GM18858 (cell line): ENCODE measurements around the gene ADGRF1.
"Not testable (repeated sequence)": the region's sequence is repeated elsewhere in the genome, so short reads cannot be mapped to it uniquely, and the experiment has no call there.

Experiments used
- ATAC-seq: cut with Tn5 transposase; IDR thresholded peaks from one replicate; pipeline ENCODE4 v1.9.1; 2021; ENCODE audit not compliant: unreplicated experiment

Gene ADGRF1

GRCh38 chr6:47061309-47062300 lies 19.5 kb upstream of the ADGRF1 start:
- ATAC-seq = no peak

DNA sequence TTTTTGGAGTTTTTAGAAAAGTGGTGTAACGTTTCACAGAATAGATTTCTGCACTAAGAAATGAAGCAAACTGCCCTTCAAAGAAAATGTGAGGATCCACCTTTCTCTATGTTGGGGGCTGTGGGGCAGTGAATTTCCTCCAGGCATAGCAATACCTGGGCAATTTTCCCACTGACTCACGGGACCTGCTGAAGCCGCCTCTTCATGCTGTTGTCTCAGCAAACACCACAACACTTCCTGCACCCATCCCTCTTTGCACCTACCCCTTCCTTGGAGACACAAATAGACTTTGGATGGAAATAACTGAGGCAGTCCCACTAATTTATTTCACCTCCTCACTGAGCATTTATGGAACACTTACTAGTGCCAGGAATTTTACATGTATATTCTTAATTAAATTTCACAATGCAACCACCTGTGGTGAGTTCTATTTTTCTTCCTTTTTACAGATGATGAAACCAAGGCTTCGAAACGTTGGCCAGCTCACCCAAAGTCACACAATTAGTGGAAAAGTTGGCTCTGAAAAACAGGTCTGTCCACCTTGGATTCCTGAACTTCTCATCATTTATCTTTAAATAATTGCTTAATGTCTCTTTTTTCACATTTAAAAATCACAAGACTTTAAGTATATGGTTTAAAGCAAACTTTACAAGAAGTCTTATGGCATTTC lies 17.2 kb upstream of the ADGRF1 start:
- no peak for ATAC-seq

GRCh38 chr6:47057830-47058540 lies 15.9 kb upstream of the ADGRF1 start:
- no peak for ATAC-seq

GRCh38 chr6:47056832-47057231 lies 14.7 kb upstream of the ADGRF1 start:
- no peak for ATAC-seq

DNA sequence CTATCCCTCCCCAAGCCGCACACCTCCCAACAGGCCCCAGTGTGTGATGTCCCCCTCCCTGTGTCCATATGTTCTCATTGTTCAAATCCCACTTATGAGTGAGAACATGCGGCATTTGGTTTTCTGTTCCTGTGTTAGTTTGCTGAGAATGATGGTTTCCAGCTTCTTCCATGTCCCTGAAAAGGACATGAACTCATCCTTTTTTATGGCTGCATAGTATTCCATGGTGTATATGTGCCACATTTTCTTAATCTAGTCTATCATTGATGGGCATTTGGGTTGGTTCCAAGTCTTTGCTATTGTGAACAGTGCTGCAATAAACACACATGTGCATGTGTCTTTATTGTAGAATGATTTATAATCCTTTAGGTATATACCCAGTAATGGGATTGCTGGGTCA lies 12.2 kb upstream of the ADGRF1 start:
- not testable (repeated sequence) for ATAC-seq

- ATAC-seq = no peak
Observed at GRCh38 chr6:47048638-47049037, 6.5 kb upstream of the ADGRF1 start.

GRCh38 chr6:47047479-47048407 lies 5.6 kb upstream of the ADGRF1 start:
- peak; percentile 78 for ATAC-seq

DNA sequence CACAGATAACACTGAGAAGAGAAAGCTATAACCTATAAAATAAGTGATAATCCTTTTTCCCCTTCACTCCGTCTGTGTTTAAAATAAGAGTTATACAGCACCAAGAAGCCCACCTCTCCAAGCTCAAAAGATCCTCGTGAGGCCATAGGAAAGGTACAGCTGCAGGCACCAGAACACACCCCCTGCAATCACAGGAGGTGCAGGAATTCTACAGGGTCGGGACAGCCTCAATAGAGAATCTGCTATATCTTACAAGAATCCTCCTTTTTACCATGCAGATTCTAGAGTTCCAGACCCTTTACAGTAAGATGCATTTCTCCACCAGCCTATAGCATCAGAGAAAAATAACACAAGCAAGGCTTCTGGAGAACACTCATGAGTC lies 5.0 kb upstream of the ADGRF1 start:
- ATAC-seq = no peak

GRCh38 chr6:47044397-47044796 lies 2.3 kb upstream of the ADGRF1 start:
- ATAC-seq = no peak

DNA sequence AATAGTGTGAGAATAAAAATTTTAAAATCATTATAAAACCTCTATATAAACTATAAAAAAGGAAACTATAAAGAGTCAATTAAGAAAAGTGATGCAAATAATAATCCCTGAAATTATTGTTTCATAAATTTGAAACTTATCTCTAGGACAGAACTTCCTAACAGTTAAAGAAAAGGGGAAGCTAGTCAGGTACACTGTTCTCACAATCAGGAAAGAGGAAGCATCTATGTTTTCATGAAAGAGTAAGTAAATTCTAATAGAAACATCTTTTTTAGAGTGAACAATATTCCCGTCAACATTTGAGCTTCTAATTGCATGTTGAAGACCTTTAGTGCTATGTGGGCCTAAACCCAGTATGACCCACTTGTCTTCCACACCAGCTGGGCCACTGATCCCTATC lies 1.2 kb upstream of the ADGRF1 start:
- no peak for ATAC-seq

DNA sequence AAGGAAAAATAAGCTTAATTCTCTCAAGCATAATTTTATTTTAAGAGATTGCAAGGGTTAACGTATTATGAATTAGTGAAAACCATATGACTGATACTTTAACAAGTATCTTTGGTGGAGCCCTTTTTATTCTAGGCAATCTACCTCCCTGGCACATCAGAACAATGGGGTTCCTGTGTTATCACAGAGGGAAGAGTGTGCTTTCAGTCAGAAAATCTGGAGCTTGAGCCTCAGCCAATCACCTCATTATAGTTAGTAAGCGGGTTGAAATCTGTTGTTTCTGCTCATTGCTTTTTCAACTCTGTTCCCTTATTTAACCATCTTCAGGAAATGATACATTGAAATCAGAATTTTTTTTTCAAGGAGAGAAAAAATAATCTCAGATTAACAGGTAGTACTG lies 391 bp downstream of the ADGRF1 start:
- no peak for ATAC-seq

GRCh38 chr6:47034926-47035325 lies 7.2 kb downstream of the ADGRF1 start:
- ATAC-seq = no peak

- ATAC-seq = no peak
Observed at GRCh38 chr6:47034421-47034820, 7.7 kb downstream of the ADGRF1 start.

DNA sequence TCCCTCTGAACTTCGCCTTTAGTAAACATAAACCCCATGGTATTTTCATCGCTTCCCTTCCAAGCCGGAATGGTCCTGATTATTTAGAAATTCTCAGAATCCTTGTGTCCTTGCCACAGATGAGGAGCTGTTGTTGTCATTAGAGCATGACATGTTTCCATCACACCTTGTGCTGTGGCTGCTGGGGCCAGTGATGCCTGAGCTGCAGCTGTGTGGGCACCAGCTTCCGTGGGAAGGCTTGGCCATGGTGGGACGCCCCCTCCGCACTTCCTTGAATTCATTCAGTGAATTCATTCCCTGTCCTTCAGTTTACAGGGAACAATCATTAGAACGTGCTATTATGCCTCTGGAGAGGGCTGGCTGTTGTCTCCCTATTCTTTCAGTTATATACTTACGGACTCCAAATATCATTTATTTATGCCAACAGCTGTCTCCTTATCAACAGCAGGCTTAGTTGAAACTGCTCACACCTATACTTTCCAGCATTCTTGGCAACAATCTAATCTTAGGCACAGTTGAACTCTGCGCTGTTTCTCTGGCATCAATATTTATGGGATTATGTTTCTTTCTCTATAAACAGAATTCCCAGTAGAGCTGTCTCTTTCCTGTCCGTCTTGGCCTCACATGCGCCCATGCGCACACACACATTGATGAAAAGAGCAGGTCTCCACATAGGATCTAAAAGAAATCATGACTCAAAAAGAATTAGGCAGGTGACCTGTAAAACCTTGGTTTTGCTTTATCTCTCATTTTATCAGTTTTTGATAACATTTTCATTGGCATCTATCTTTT lies 9.0 kb downstream of the ADGRF1 start:
- ATAC-seq = no peak

- no peak for ATAC-seq
Observed at GRCh38 chr6:47031656-47032055, 10.5 kb downstream of the ADGRF1 start.

DNA sequence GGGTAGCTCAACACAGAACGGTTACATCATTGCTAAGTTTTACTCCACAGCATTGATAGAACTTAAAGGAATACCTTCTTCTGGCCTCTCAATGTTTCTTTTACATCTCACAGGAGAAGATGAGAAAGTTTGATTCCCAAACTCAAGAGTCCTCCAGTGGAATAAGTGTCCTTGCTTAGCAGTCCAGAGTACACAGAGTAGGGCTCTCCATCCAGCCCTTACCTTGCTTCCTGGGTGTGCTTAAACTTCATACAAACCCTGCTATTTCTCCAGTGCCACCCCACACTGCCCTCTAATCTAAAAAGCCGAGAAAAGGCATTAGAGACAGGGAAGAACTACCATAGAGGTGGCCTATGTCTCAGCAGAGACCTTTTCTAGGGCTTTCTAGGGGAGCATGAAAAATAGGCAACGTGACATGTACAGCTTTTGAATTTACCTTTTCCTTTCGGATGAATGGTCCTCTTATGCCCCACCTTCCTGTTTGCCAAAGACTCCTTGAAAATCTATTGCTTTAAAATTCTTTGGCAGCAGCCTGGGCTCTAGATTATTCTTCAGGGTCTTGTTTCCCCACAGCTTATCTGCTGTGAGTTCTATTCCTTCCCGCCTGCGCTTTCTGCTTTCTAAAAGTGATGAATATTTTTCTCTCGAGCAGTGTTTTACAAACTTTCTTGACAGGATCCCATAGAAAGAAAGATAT lies 12.1 kb downstream of the ADGRF1 start:
- ATAC-seq = no peak

GRCh38 chr6:47028835-47029360 lies 13.2 kb downstream of the ADGRF1 start:
- ATAC-seq = no peak

DNA sequence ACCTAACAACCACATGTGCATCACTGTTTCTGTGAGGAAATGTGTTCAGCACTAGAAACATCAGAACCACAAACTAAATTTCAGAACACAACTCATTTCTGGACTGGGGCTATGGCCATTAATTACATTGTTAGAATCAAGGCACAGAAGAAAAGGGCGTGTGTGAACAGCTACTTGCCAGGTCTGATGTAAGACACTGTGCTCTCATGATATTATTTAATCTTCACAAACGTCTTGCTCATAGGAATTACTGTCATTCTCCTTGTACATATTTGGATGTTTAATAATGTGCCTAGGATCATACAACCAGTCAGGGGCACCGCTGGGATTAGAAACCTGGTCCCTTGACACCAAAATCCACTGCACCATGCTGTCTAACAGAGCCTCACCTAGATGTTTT lies 14.8 kb downstream of the ADGRF1 start:
- ATAC-seq = no peak

DNA sequence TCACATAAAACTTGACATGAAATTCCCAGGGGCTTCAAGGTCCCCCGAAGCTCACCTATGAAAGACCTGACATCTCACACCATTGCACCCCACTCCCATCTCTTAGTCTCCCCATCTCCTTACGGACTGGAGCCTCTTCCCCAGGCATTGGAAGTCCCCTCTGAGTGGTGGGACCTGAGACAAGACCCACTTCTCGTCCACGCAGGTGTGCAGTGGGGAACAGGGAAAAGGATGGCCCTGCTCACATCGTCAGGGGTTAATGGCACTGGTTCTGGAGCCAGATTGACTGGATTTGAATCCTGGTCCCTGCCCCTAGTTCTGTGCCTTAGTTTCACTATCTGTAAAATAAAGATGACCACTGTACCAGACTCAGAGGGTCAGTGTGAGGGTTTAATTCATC lies 15.5 kb downstream of the ADGRF1 start:
- ATAC-seq = no peak
